Measurements from ENCODE around the gene LBP. TPM values are rescaled to one million over a fixed set of nuclear protein-coding genes. Genes with fewer than 3 reads are reported as not detected.

Gene LBP
- total and polyA plus RNA-seq, 10 of the 15 experiments (the other 5 are each of a cell fraction or from before 2014, with no cell fraction given): 0.04 to 0.10 TPM; not detected in 8

- no peak for TF ChIP-seq SIN3A (IDR thresholded peaks at IDR 0.05; ENCODE audit: low read depth, low read length)
These were observed 55.8 kb downstream of the LBP start (continued) for GRCh38 chr20:38402089-38402488.

- in situ Hi-C loops (cut with MboI) (no loop called here), intact Hi-C loops (cut with micrococcal nuclease; ENCODE audit: unreplicated experiment) (no loop called here)
- ChIA-PET RAD21 (ENCODE audit: unreplicated experiment) (no interaction called here), CTCF (no interaction called here), SMC1A (ENCODE audit: uncharacterized antibody, unreplicated experiment) (no interaction called here), POLR2A (no interaction called here)
- Histone ChIP-seq H3K27me3 (replicated peaks in 1 of 2; ENCODE audit: control insufficient read depth in 2 of 2, insufficient read depth in 2 of 2, low read length in 1 of 2) (no peaks in the 10 kb centered on the region), H3K27ac (ENCODE audit: control insufficient read depth, insufficient read depth) (no peak overlapping the region), H3K9me3 (replicated peaks; ENCODE audit: control insufficient read depth, insufficient read depth, low read length) (no peaks in the 10 kb centered on the region), H3K4me2 (ENCODE audit: control insufficient read depth, insufficient read depth) (no peak overlapping the region), H3K36me3 (ENCODE audit: control insufficient read depth in 2 of 2, insufficient read depth in 2 of 2, low read length in 1 of 2) (no peaks in the 10 kb centered on the region), H3K9ac (ENCODE audit: control insufficient read depth, insufficient read depth, low read length) (no peak overlapping the region), H2AFZ (ENCODE audit: control insufficient read depth, low read depth, low read length) (no peak overlapping the region), H3K79me2 (ENCODE audit: control insufficient read depth, insufficient read depth, low read length) (no peaks in the 10 kb centered on the region), H4K20me1 (ENCODE audit: control insufficient read depth, insufficient read depth) (no peaks in the 10 kb centered on the region), H3K4me1 (ENCODE audit: control insufficient read depth, insufficient read depth, low read length) (no peaks in the 10 kb centered on the region), H3K4me3 (no peak overlapping the region)
- no TSS peak for BruUV-seq (replicated peaks)
- FAIRE-seq (no peak), DNase-seq (ENCODE audit: low read depth, low spot score) (no peak), ATAC-seq (no peak)
- TF ChIP-seq USF1 (IDR thresholded peaks at IDR 0.05; ENCODE audit: borderline replicate concordance, extremely low read length, insufficient read depth, low read depth, low read length): no peak
- WGBS (ENCODE audit: insufficient coverage, insufficient replicate concordance, low lambda C conversion rate, missing lambda C conversion rate): 89% methylated on average over 8 of the region's 8 CpGs
These were observed 56.5 kb downstream of the LBP start for GRCh38 chr20:38402816-38403215.

GRCh38 chr20:38404016-38404415, 57.7 kb downstream of the LBP start:
- FAIRE-seq: no peak
- in situ Hi-C loops (cut with MboI): no loop called here
- intact Hi-C loops (cut with micrococcal nuclease; ENCODE audit: unreplicated experiment): no loop called here
- TF ChIP-seq CREB1 (IDR thresholded peaks at IDR 0.05; ENCODE audit: low read depth) (no peak), POLR2A (IDR thresholded peaks at IDR 0.05; ENCODE audit: low read depth, low read length) (no peak), NRF1 (conservative IDR thresholded peaks at IDR 0.05; ENCODE audit: low read depth, low read length) (no peak), IKZF2 (IDR thresholded peaks at IDR 0.05) (no peak), BCL11A (IDR thresholded peaks at IDR 0.05; ENCODE audit: low read depth, low read length) (no peak), HDGF (IDR thresholded peaks at IDR 0.05) (no peak), NKRF (conservative IDR thresholded peaks at IDR 0.05) (no peak), TAF1 (IDR thresholded peaks at IDR 0.05; ENCODE audit: borderline replicate concordance, low read depth, low read length) (no peak), SUPT20H (IDR thresholded peaks at IDR 0.05; ENCODE audit: borderline replicate concordance, control insufficient read depth, low read depth, low read length) (no peak), TCF12 (IDR thresholded peaks at IDR 0.05; ENCODE audit: low read depth, low read length) (no peak), ELK1 (IDR thresholded peaks at IDR 0.05; ENCODE audit: low read depth, low read length) (no peak), SIN3A (IDR thresholded peaks at IDR 0.05; ENCODE audit: low read depth, low read length) (no peak)

More at GRCh38 chr20:38404016-38404415, 57.7 kb downstream of the LBP start:
- Histone ChIP-seq H2AFZ (ENCODE audit: control insufficient read depth, low read depth, low read length) (no peak overlapping the region), H3K9me3 (replicated peaks; ENCODE audit: control insufficient read depth, insufficient read depth, low read length) (no peaks in the 10 kb centered on the region), H3K4me3 (no peak overlapping the region), H3K4me2 (ENCODE audit: control insufficient read depth, insufficient read depth) (no peak overlapping the region), H3K27ac (ENCODE audit: control insufficient read depth, insufficient read depth) (no peak overlapping the region), H3K36me3 (ENCODE audit: control insufficient read depth in 2 of 2, insufficient read depth in 2 of 2, low read length in 1 of 2) (no peaks in the 10 kb centered on the region; a peak in 1 of 4 replicates), H4K20me1 (ENCODE audit: control insufficient read depth, insufficient read depth) (no peaks in the 10 kb centered on the region), H3K9ac (ENCODE audit: control insufficient read depth, insufficient read depth, low read length) (no peak overlapping the region), H3K79me2 (ENCODE audit: control insufficient read depth, insufficient read depth, low read length) (no peaks in the 10 kb centered on the region), H3K4me1 (ENCODE audit: control insufficient read depth, insufficient read depth, low read length) (no peaks in the 10 kb centered on the region), H3K27me3 (replicated peaks in 1 of 2; ENCODE audit: control insufficient read depth in 2 of 2, insufficient read depth in 2 of 2, low read length in 1 of 2) (no peaks in the 10 kb centered on the region)
- DNase-seq (ENCODE audit: low read depth, low spot score): no peak
- SMC1A ChIA-PET (ENCODE audit: uncharacterized antibody, unreplicated experiment): no interaction called here
- CTCF ChIA-PET: interaction anchor here (1.5 kb wide), 1 partner anchor 80 kb away, joined by 3 read pairs; no protein-coding TSS in a partner anchor
- no TSS peak for BruUV-seq (replicated peaks)
- POLR2A ChIA-PET: no interaction called here
- RAD21 ChIA-PET (ENCODE audit: unreplicated experiment): no interaction called here
- no peak for ATAC-seq

Data from GM12878 (cell line).